GM12873 (cell line): Measurements from ENCODE around the gene CCDC47.

Experiments used
- TF ChIP-seq, protein P1 (sequence below): IDR thresholded peaks from 2 replicates; pipeline ENCODE4 v1.5.1; 2012; ENCODE audit warnings: low read depth, mild to moderate bottlenecking, moderate library complexity, low read length, control low read depth; ENCODE audit not compliant: insufficient read depth; ENCODE audit errors: missing control alignments

Gene CCDC47, protein sequence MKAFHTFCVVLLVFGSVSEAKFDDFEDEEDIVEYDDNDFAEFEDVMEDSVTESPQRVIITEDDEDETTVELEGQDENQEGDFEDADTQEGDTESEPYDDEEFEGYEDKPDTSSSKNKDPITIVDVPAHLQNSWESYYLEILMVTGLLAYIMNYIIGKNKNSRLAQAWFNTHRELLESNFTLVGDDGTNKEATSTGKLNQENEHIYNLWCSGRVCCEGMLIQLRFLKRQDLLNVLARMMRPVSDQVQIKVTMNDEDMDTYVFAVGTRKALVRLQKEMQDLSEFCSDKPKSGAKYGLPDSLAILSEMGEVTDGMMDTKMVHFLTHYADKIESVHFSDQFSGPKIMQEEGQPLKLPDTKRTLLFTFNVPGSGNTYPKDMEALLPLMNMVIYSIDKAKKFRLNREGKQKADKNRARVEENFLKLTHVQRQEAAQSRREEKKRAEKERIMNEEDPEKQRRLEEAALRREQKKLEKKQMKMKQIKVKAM

DNA sequence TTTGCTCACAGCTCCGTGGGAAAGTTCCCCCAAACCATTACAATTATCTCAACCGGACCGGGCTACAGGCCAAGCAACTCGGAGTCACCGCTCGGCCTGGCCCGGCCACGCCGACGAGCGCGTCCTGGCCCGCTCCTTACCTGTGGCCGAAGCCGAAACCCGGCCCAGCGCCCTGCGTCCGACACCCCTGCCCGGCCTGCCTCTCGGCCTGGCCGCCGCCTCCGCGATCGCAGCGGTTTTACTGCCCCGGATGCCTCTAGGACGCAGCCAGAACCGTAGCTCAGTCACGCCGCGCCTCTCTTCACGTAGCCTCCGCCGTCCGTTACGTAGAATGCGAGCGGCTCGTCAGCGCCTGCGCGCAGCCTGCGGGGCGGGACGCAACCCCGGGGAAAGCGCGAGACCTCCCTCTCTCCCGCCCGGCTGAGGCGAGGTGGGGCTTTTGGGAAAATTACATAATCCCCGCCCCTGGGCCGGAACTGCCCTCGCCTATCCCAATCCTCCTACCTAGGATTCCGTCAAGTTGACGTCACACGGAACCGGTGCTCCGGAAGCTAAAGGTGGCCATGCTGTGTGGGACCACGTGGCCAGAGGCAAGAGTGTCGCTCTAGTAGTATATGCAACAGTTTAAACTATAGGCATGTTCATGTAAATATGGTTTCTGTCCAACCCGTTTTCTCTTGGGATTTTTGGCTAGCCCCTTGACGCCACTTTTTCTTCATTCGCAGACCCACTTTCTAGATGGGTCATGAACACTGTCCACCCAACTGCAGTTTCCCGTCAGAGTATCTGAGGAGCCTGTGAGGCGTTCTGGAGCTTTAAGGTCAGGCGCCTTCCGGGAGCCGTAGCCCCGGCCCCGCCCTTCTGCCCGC lies at the start of gene CCDC47:
Gene CCDC47, minus strand, starts transcription at position 326 of the 869 bp plus-strand sequence. CDS start 7,422 bp downstream, outside the sequence.
- TF ChIP-seq, protein P1, sequence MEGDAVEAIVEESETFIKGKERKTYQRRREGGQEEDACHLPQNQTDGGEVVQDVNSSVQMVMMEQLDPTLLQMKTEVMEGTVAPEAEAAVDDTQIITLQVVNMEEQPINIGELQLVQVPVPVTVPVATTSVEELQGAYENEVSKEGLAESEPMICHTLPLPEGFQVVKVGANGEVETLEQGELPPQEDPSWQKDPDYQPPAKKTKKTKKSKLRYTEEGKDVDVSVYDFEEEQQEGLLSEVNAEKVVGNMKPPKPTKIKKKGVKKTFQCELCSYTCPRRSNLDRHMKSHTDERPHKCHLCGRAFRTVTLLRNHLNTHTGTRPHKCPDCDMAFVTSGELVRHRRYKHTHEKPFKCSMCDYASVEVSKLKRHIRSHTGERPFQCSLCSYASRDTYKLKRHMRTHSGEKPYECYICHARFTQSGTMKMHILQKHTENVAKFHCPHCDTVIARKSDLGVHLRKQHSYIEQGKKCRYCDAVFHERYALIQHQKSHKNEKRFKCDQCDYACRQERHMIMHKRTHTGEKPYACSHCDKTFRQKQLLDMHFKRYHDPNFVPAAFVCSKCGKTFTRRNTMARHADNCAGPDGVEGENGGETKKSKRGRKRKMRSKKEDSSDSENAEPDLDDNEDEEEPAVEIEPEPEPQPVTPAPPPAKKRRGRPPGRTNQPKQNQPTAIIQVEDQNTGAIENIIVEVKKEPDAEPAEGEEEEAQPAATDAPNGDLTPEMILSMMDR, result no peak

DNA sequence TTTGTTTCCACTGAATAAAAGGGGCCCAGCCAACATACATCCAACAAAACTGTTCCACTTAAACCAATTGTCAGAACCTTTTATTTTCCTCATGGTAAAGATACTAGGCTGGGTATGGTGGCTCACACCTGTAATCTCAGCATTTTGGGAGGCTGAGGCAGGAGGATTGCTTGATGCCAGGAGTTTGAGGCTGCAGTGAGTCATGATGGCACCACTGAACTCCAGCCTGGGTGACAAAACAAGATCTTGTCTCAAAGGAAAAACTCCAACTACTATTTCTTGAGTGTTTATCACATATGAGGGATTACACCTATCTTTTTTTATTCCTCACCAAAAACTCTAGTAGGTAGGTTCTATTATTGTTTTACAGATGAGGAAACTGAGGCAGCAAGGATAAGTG lies 49.1 kb upstream of the CCDC47 start:
- TF ChIP-seq, protein P1, result no peak

DNA sequence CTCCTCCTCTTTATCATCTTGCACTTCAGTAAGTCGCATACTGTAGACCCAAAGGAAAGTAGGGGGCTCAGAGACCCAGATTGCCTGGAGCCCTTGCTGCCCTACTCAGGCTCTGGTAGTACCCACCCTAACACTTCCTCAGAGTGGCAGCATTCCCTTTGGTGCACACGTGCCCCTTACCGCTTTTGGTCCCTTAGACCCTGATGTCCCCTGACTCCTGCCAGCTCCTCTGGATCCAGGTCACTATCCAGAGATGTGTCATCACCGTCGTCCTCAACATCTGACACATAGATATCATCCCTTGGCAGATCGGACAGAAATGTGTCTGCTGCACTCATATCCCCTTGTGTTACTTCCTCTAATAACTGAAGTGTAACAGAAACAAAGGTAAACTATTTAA lies 48.4 kb upstream of the CCDC47 start:
- TF ChIP-seq, protein P1, result no peak

DNA sequence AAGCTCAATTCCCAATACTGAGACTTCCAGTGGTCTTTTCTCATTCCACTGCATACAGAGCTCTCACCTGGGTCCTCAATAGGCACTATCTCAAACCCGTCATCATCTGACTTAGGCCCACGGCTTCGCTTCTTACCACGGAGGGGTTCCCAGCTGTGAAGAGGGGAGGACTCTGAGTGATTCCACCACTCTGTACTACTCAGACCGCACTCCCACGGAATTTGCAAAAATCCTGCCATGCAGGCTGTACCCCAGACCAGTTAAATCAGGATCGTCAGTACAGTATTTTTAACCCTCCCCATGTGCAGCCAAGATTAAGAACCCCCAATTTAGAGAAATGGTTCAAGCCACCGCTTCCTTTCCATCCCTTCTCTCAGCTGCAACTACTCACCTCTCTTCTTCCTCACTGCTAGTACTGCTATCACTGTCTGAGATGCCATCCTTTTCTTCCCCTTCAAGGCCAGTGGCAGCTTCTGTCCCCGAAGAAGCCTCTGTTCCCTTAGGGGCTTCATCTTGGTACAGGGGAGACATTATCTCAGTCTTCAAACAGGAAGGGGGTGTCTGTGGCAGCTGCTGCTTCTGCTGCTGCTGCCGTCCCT lies 47.7 kb upstream of the CCDC47 start:
- TF ChIP-seq, protein P1, result no peak

DNA sequence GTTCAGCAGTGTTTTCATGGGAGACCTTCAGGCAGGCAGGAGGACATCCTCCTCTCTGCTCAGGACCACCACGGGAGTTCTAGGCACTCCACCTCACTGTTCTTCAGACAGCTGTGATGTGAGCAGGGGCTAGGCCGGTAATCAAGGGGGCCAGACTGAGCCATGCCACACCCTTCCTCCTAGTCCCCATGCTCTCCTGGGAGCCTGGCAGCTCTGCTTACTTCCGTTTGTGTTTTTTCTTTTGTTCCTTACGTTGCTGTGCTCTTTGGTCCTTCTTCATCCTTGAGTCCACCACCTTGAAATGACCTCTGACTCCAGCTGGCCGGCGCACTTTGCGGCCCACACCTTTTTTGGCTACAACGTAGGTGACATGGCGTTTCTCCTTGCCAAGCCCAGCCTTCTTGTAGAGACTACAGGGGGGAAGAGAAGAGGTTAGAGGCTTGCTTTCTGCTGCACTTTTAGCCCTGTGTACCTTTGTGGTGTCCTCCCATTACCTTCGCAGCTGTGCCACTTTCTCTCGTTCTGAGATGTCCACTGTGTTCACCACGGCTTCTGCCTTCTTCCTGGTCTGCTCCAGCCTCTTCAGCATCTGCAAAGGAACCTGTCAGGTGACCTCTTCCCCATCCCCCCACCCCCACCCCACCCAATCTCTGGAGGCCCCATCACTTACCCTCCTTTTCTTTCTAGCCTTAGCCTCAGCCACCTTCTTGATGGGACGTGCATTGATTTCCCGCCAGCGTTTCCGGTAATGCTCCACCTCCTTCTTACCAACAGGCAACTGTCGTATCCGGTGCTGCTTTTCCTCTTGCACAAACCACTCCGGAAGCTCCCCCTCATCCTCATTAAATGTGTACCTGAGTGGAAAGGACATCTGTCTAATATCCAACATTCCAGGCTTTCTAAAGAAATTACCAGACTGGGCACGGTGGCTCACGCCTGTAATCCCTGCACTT lies 46.5 kb upstream of the CCDC47 start:
- TF ChIP-seq, protein P1, result no peak

DNA sequence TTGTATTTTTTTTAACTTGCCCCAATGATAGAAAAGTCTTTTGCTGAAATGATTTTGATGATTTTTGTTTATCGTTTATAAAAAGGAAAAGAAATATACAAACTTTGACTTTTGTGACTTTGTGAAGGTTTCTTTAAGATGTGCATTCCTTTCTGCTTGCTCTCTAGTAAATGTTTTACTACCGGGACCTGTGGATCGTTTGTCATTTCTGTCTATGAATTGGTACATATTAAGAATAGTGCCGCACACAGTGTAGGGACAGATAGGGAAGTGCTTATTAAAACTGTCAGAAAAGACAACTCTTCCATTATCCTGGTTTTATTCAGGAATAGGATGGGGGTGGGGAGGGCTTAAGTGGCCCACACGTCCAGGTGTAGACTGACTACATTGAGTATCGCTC lies 45.7 kb upstream of the CCDC47 start:
- TF ChIP-seq, protein P1, result no peak
